HG03196 (cell line): ENCODE measurements around the gene TIPIN.
"Not testable (repeated sequence)": the region's sequence is repeated elsewhere in the genome, so short reads cannot be mapped to it uniquely, and the experiment has no call there.

ENCODE experiments used
- ATAC-seq: cut with Tn5 transposase; IDR thresholded peaks from one replicate; pipeline ENCODE4 v1.9.1; 2021; ENCODE audit not compliant: unreplicated experiment

Gene TIPIN

DNA sequence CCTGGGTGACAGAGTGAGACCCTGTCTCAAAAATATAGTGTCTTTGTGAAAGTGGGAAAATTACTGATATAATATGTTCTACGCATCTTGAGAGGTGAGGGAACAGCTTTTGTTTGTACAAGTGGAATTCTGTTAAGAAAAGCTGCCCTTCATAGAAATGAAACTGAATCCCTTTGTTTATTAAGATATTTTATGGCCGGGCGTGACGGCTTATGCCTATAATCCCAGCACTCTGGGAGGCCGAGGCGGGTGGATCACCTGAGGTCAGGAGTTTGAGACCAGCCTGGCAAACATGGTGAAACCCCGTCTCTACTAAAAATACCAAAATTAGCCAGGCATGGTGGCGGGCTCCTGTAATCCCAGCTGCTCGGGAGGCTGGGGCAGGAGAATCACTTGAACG is 52.1 kb downstream of the TIPIN start:
- not testable (repeated sequence) for ATAC-seq

GRCh38 chr15:66302489-66303278 is 53.8 kb downstream of the TIPIN start:
- no peak for ATAC-seq

- no peak for ATAC-seq
Measured at GRCh38 chr15:66298803-66299251, 57.7 kb downstream of the TIPIN start.

- no peak for ATAC-seq
Measured at GRCh38 chr15:66296186-66296585, 60.3 kb downstream of the TIPIN start.

- ATAC-seq: no peak
Measured at GRCh38 chr15:66294932-66295235, 61.6 kb downstream of the TIPIN start.

DNA sequence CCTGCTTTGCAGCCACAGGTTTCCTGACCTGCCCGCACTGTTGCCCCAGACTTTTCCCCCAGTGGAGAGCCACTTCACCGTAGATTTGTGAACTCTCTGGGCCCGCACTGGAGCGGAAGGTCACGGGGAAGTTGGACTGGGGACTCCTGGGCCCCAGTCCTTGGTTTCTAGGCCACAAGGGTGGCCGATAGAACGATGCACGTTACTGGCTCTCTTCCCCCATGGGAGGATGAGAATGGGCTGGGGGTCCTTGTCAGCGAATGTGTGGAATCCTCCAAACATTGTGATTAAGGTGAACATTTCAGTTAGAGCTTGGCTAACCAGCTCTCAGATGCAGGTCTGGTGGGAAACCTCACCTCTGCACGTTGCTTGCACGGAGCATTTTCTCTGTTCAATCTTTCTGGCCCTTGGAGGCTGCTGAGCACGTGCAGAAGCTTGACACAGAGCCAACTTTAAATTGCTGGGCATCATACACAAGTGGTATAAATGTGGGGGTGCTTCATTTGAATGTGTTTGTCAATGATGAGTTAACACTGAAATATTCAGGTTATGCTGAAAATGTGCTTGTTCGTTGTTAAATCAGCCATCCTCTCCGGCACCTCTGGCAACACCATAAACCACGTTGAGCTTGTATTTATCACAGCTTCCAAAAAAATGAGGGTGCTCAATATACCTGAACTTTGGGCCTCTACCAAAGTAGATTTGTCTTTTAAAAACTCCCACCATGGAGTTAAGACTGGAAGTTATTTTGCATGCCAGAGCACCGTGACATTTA is 62.1 kb downstream of the TIPIN start:
- ATAC-seq: peak; percentile 8

DNA sequence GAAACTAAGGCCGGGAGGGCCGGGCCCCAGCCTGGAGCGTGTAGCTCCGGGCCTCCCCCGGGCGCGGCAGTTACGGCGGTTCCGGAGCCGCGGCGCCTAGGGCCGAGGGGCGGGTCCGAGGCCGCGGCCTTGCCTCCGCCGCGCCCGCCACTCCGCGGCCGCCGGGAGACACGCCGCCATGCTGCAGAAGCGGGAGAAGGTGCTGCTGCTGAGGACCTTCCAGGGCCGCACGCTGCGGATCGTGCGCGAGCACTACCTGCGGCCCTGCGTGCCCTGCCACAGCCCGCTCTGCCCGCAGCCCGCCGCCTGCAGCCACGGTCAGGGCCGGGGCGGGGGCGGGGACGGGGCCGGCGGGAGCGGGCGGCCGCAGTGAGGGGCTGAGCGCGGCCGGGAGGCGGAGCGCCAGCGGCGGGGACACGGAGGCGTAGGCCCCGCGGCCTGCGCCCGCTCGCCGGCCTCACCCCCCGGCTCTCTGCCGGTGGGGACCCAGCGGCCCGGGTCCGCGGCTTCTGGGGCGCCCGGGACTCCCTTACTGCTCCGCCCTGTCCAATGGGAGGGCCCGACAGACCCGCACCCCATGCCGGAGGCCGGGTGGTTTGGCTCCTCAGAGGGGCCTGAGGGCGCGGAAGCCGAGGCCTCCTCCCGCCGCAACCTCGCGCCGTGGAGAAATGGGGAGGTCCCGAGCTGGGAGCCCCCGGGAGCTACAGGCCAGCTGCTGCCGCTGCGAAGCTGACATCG is 62.9 kb downstream of the TIPIN start, which contains the start of gene DIS3L:
Gene DIS3L (plus strand): TSS at position 150 of the 738 bp plus-strand sequence. CDS start 29 bp downstream, at position 179.
- peak; percentile 64 for ATAC-seq

GRCh38 chr15:66292571-66293418 is 63.7 kb downstream of the TIPIN start:
- no peak for ATAC-seq

DNA sequence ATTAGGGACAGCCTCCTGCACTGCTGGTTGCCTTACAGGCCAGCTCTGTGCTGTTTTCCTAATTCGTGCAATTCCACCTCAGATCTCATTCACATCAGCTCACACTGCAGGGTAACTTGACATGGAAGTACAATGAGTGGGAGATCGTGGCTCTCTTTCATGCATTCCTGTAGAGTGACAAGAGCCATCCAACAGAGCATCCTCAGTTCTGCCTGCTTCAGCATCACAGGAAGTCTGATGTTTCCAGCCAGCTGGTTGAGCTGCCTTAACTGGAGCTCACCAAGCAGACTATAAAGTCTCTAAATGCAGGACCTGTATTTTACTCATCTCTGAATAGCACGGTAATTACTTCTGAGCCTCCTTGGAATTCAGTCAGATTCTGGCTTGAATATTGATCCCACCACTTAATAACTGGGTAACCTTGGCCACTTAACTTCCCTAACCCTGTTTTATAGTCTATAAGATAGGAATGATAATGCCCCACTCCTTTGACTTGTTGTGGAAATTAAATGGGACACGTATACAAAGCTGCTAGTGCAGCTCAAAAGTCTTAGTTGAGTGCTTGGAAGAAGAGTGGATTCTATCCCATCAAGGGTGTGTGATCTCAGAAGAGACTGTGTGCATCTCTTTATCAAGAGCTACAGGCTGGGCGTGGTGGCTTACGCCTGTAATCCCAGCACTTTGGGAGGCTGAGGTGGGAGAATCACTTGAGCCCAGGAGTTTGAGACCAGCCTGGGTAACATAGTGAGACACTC is 64.5 kb downstream of the TIPIN start:
- no peak for ATAC-seq

GRCh38 chr15:66290518-66290917 is 66.0 kb downstream of the TIPIN start:
- no peak for ATAC-seq

DNA sequence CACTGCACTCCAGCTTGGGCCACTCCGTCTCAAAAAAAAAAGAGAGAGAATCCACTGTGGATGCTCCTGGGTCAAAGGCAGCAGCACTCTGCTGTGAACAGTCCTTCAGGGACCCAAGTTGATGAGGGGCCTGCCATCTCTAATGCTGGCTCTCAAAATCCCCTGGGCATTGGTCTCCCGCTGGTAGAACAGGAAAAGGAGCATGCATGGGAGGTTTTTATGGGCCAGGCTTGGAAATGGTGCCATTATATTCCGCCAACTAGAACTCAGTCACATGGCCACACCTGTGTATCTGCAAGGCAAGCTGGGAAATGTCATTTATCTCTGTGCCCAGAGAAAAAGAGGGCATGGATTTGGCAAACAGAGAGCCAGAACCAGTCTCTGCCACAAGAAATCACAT is 66.5 kb downstream of the TIPIN start:
- ATAC-seq: no peak

DNA sequence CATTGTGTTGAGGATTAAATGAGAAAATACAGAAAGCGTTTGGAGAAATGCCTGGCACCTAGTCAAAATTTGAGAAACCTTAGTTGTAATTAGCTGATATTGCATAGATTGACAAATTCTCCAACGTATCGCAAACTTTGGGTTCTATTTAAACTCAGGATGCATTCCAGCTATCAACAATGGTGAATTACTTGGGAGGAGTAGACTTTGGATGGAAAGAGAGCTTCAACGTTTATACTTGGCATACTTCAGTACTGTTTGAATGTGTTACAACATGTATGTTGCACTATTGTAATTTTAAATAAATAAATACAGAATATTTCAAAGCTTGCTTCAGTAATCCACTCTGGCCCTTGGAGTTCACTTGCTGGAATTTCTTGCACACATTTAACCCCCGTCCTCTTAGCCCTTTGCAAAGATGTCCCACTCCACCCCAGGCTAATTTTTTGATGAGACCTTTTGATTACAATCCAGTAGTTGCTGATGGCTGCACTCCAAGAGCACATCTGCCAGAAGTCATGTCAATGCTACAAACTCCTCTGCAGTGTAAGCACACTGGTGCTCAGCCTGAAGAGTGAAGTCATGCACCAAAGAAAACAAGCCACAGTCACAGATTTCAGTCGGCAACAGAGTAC is 67.8 kb downstream of the TIPIN start:
- no peak for ATAC-seq

GRCh38 chr15:66288093-66288492 is 68.4 kb downstream of the TIPIN start:
- no peak for ATAC-seq

- no peak for ATAC-seq
Measured at GRCh38 chr15:66287461-66288057, 68.9 kb downstream of the TIPIN start.
